GM18907 (cell line): Measurements from ENCODE around the gene SLC45A3.

Source experiments
- ATAC-seq: cut with Tn5 transposase; IDR thresholded peaks from one replicate; pipeline ENCODE4 v1.9.1; 2021; ENCODE audit warnings: mild to moderate bottlenecking, moderate library complexity; ENCODE audit not compliant: unreplicated experiment

Gene SLC45A3

GRCh38 chr1:205610901-205611466, 69.3 kb downstream of the SLC45A3 start:
- ATAC-seq, result no peak

- ATAC-seq, result no peak
Observed at GRCh38 chr1:205610036-205610435, 70.3 kb downstream of the SLC45A3 start.
